Right atrium auricular region (tissue), 2 donors: ENCODE results near the gene ARHGEF10L. TPM values are rescaled to one million over a fixed set of nuclear protein-coding genes. Genes with fewer than 3 reads are reported as not detected.

ENCODE experiments used
- DNase-seq: peaks from one replicate; pipeline ENCODE4 v3.0.0-alpha.2; 2019; ENCODE audit warnings: low spot score
- H3K27ac ChIP-seq, 2 donors: fragments of 200-600 bp; sonication (generic); 1 replicate in 1 of 2; 2 replicates in 1 of 2; pipeline ENCODE4 v1.5.1; 2016 to 2019
- H3K27me3 ChIP-seq, 2 donors: fragments of 200-600 bp; sonication (generic); one replicate each; pipeline versions ENCODE4 v1.5.1 to v1.6.0; 2017 to 2019
- H3K36me3 ChIP-seq: fragments of 200-600 bp; sonication (generic); one replicate; pipeline ENCODE4 v1.5.1; 2016
- H3K4me1 ChIP-seq, 2 donors: fragments of 200-600 bp; sonication (generic); one replicate each; pipeline versions ENCODE4 v1.5.1 to v1.6.0; 2017 to 2019
- H3K4me3 ChIP-seq, 2 donors: fragments of 200-600 bp; sonication (generic); 1 replicate in 1 of 2; 2 replicates in 1 of 2; pipeline ENCODE4 v1.5.1; 2017 to 2019; ENCODE audit warnings: mild to moderate bottlenecking in 1 of 2, moderate library complexity in 1 of 2
- H3K9me3 ChIP-seq, 2 donors: fragments of 200-600 bp; sonication (generic); one replicate each; pipeline ENCODE4 v1.5.1; 2019
- total RNA-seq, 2 donors: library from RNA; depleted of rRNA; stranded (reverse); fragments of >200 nt; gene quantifications; one replicate each; pipeline ENCODE4 v1.1.0, GENCODE V29; 2016
- TF ChIP-seq, protein P1 (sequence below), 2 donors: fragments of 200-600 bp; sonication (generic); IDR thresholded peaks; one replicate each; pipeline ENCODE4 v1.5.1; 2019; ENCODE audit warnings: antibody characterized with exemption in 2 of 2

ARHGEF10L gene
- total RNA-seq, 2 donors from 2014 or later, result 49.3 to 52.2 TPM

GRCh38 chr1:17557986-17558385 lies 18.5 kb downstream of the ARHGEF10L start:
- Histone ChIP-seq H3K27me3 (no peaks in the 10 kb centered on the region), H3K4me3 (no peak overlapping the region), H3K27ac (no peak overlapping the region), H3K36me3 (no peaks in the 10 kb centered on the region), H3K4me1 (peaks cover 0 to 36% of the 10 kb centered on the region in 2 donors), H3K9me3 (no peaks in the 10 kb centered on the region)
- TF ChIP-seq, protein P1, sequence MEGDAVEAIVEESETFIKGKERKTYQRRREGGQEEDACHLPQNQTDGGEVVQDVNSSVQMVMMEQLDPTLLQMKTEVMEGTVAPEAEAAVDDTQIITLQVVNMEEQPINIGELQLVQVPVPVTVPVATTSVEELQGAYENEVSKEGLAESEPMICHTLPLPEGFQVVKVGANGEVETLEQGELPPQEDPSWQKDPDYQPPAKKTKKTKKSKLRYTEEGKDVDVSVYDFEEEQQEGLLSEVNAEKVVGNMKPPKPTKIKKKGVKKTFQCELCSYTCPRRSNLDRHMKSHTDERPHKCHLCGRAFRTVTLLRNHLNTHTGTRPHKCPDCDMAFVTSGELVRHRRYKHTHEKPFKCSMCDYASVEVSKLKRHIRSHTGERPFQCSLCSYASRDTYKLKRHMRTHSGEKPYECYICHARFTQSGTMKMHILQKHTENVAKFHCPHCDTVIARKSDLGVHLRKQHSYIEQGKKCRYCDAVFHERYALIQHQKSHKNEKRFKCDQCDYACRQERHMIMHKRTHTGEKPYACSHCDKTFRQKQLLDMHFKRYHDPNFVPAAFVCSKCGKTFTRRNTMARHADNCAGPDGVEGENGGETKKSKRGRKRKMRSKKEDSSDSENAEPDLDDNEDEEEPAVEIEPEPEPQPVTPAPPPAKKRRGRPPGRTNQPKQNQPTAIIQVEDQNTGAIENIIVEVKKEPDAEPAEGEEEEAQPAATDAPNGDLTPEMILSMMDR (IDR thresholded peaks at IDR 0.05), result no peak
- no peak for DNase-seq

GRCh38 chr1:17558541-17558940 lies 19.0 kb downstream of the ARHGEF10L start:
- Histone ChIP-seq H3K27ac (peak overlapping the region in 1 of 2 donors; percentile 98), H3K36me3 (no peaks in the 10 kb centered on the region), H3K9me3 (no peaks in the 10 kb centered on the region), H3K27me3 (no peaks in the 10 kb centered on the region), H3K4me1 (peaks cover 0 to 39% of the 10 kb centered on the region in 2 donors), H3K4me3 (no peak overlapping the region)
- DNase-seq, result no peak
- TF ChIP-seq, protein P1 (IDR thresholded peaks at IDR 0.05), result no peak

DNA sequence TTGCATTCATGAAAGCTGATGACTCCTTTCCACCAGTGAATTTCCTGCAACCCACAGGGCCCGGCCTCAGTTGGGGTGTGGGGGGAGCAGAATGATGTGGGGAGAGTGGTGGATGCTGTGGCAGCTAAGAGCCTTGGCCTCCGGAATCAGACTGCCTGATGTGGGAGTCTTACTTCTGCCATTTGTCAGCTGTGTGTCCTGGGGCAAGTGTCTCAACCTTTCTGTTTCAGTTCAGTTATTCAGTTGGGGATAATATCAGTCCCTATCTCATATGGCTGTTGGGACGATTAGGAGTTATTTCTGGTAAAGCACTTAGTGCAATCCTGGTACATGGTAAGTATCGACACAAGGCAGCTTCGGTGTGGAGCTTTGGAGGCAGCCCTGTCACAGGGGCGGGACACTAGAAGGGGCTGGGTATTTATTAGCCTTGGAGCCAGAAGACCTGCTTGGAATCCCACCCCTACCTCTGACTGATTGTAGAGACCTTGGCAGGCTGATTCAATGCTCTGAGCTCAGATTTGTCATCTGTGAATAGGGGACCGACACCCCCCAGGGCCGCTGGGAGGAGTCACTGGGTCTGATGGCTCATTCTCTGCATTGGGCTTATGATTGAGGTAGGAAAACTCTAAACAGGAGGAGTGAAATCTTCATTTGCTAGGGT lies 19.6 kb downstream of the ARHGEF10L start:
- Histone ChIP-seq H3K27me3 (no peaks in the 10 kb centered on the region), H3K36me3 (no peaks in the 10 kb centered on the region), H3K4me1 (peaks cover 0 to 44% of the 10 kb centered on the region in 2 donors), H3K9me3 (no peaks in the 10 kb centered on the region), H3K4me3 (no peak overlapping the region), H3K27ac (peak overlapping the region; percentile 42 to 98)
- DNase-seq, result no peak
- TF ChIP-seq, protein P1 (IDR thresholded peaks at IDR 0.05), result no peak

DNA sequence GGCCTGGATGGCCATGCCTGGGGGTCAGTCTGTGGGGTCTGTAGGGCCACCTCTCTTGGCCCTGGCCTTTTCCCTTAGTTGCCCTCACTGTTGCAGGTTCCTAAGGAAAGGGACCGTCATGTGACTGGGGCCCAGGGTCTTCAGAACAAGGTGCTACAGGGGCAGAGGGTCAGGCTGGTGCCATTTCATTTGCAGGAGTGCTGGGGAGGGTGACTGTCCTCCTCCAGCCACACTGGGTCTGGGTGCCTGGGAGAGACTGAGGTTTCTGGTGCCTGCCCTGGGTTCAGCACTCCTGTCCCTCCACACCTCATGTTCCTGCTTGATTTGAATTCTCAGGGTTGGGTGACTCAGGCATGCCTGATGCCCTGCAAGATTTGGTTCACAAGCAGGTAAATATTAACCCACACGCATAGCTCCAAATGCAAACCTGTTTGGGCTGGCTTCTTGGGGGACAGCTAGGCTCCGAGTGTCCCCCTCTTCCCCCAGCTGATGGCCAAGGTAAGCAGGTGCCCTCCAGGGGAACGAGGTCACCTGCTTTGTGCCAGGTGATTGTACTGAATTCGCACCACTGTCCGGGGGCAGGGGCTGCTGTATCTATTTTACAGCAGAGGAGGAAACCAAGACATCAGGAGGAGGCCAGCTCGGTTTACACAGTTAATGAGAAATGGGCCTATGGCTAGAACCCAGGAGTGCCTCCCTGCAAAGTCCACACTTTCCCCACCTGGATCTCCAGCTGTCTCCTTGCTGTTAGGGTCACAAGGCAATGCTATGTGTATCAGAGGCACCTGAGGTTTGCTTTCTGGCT lies 20.3 kb downstream of the ARHGEF10L start:
- Histone ChIP-seq H3K4me1 (peaks cover 0 to 51% of the 10 kb centered on the region in 2 donors), H3K4me3 (no peak overlapping the region), H3K9me3 (no peaks in the 10 kb centered on the region), H3K36me3 (no peaks in the 10 kb centered on the region), H3K27ac (peak overlapping the region; percentile 42 to 98), H3K27me3 (no peaks in the 10 kb centered on the region)
- TF ChIP-seq, protein P1 (IDR thresholded peaks at IDR 0.05), result no peak
- no peak for DNase-seq

DNA sequence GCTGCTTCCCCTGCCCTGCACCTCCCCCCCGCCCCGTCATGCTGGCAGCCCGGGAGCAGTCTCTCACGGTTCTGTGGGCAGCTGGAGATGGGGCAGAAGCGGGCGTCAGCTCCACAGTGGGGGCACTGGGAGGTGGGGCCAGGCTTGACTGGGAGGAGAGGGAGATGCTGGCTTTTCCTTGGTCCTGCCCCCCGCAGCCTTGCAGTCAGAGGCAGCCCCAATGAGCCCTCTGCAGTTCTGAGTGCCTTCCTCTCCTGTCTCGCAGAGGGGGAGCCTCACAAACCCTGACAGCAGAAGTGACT lies 21.7 kb downstream of the ARHGEF10L start:
- peaks cover 0 to 65% of the 10 kb centered on the region in 2 donors for H3K4me1 ChIP-seq
- TF ChIP-seq, protein P1 (IDR thresholded peaks at IDR 0.05), result no peak
- peak overlapping the region; percentile 96 to 98 for H3K27ac ChIP-seq
- no peaks in the 10 kb centered on the region for H3K27me3 ChIP-seq
- no peak overlapping the region for H3K4me3 ChIP-seq
- no peaks in the 10 kb centered on the region for H3K36me3 ChIP-seq
- DNase-seq, result no peak
- no peaks in the 10 kb centered on the region for H3K9me3 ChIP-seq
